ENCODE results near the gene RAD9A.

GRCh38 chr11:67373648-67374570 is 17.9 kb upstream of the RAD9A start:
- TF ChIP-seq POLR2A (IDR thresholded peaks at IDR 0.05; ENCODE audit: low read length) (no peak), GATA1 (IDR thresholded peaks at IDR 0.05; ENCODE audit: low read depth, low read length) (no peak)

Measured in erythroblast (primary cell).